GM12875 (cell line): ENCODE measurements around the gene KCNH6.

ENCODE experiments used
- H3K4me3 ChIP-seq: one replicate; pipeline ENCODE4 v1.5.1; 2011; ENCODE audit warnings: low read depth, low read length, control low read depth
- CTCF ChIP-seq: IDR thresholded peaks from 2 replicates; pipeline ENCODE4 v1.5.1; 2011; ENCODE audit warnings: low read depth, mild to moderate bottlenecking, control low read depth, inconsistent platforms, low read length, moderate library complexity, borderline replicate concordance; ENCODE audit not compliant: insufficient read depth

KCNH6 gene

GRCh38 chr17:63578027-63578768, 55.0 kb downstream of the KCNH6 start:
- TF ChIP-seq CTCF = no peak
- no peak overlapping the region for H3K4me3 ChIP-seq

- no peak overlapping the region for H3K4me3 ChIP-seq
- no peak for TF ChIP-seq CTCF
Measured at GRCh38 chr17:63578769-63579111, 55.6 kb downstream of the KCNH6 start.

- no peak overlapping the region for H3K4me3 ChIP-seq
- TF ChIP-seq CTCF = no peak
Measured at GRCh38 chr17:63579633-63580032, 56.5 kb downstream of the KCNH6 start.

GRCh38 chr17:63587770-63588169, 64.6 kb downstream of the KCNH6 start:
- no peak for TF ChIP-seq CTCF
- H3K4me3 ChIP-seq = no peak overlapping the region

GRCh38 chr17:63588797-63589196, 65.6 kb downstream of the KCNH6 start:
- no peak for TF ChIP-seq CTCF
- no peak overlapping the region for H3K4me3 ChIP-seq

- no peak overlapping the region for H3K4me3 ChIP-seq
- TF ChIP-seq CTCF = no peak
Measured at GRCh38 chr17:63589646-63590045, 66.5 kb downstream of the KCNH6 start.

GRCh38 chr17:63592797-63593196, 69.6 kb downstream of the KCNH6 start:
- no peak for TF ChIP-seq CTCF
- no peak overlapping the region for H3K4me3 ChIP-seq
